Testis (tissue), 2 donors: Measurements from ENCODE around the gene DIAPH2.

Experiments used
- CTCF ChIP-seq, 3 experiments: fragments of 450-650 bp in 2 of 3; fragments of 200-600 bp in 1 of 3; sonication (generic) in 1 of 3; IDR thresholded peaks; one replicate each; pipeline ENCODE4 v1.5.1; 2016 to 2019; ENCODE audit warnings: antibody characterized with exemption in 3 of 3, mild to moderate bottlenecking in 2 of 3, moderate library complexity in 1 of 3
- POLR2A ChIP-seq: fragments of 450-650 bp; IDR thresholded peaks from one replicate; pipeline ENCODE4 v1.6.1; 2017; ENCODE audit warnings: antibody characterized with exemption, mild to moderate bottlenecking, moderate library complexity

GRCh38 chrX:96722781-96723180, 38.1 kb downstream of the DIAPH2 start:
- no peak for TF ChIP-seq POLR2A
- TF ChIP-seq CTCF (IDR thresholded peaks at IDR 0.05): no peak
